ENCODE measurements around the gene TXNL4A. TPM values are rescaled to one million over a fixed set of nuclear protein-coding genes. Genes with fewer than 3 reads are reported as not detected.

The TXNL4A gene
- total and polyA plus RNA-seq, 2 donors (not counting 1 experiment from before 2014, with no cell fraction given): 38.9 to 67.8 TPM

DNA sequence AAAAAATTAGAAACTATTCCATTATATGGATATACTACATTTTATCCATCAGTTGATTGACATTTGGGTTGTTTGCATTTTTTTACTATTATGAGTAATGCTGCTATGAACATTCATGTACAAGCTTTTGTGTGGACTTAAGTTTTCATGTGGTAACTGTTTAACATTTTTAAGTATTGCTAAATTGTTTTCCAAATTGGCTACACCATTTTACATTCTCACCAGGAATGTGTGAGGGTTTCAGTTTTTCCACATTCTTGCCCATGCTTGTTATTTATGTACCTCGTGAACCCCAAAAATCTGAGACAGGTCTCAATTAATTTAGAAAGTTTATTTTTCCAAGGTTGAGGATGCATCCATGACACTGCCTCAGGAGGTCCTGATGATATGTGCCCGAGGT lies 3.1 kb upstream of the TXNL4A start:
- H3K9me3 ChIP-seq (ENCODE audit: control extremely low read depth in 1 of 3, control insufficient read depth in 2 of 3, insufficient read depth in 1 of 3, low read length in 2 of 3): no peaks in the 10 kb centered on the region
- ChIA-PET POLR2A (no interaction called here), CTCF (no interaction called here)
- H3K9ac ChIP-seq (ENCODE audit: low read length): no peak overlapping the region
- no peak overlapping the region for H3K27ac Mint-ChIP-seq
- H3K4me1 Mint-ChIP-seq: peaks cover 17% of the 10 kb centered on the region
- no peak overlapping the region for H2AFZ ChIP-seq (ENCODE audit: insufficient read depth, low read depth, low read length, poor library complexity, severe bottlenecking)
- no peak overlapping the region for H3K4me2 ChIP-seq (replicated peaks; ENCODE audit: low read depth, low read length, poor library complexity, severe bottlenecking)
- H3K36me3 ChIP-seq (replicated peaks in 1 of 2; ENCODE audit: control extremely low read depth in 1 of 2, control insufficient read depth in 1 of 2, extremely low read depth in 1 of 2, insufficient read depth in 2 of 2, low read length in 1 of 2): peaks cover 0 to 2% of the 10 kb centered on the region in 2 experiments
- no peak overlapping the region for H3K4me3 ChIP-seq (ENCODE audit: control extremely low read depth in 1 of 5, extremely low read depth in 1 of 5, insufficient read depth in 1 of 5, low read depth in 2 of 5, low read length in 4 of 5)
- H3K4me3 Mint-ChIP-seq: no peak overlapping the region
- no peaks in the 10 kb centered on the region for H3K27me3 ChIP-seq (replicated peaks in 1 of 4; ENCODE audit: control extremely low read depth in 1 of 4, control insufficient read depth in 3 of 4, insufficient read depth in 4 of 4, low read length in 3 of 4)
- no peak for TF ChIP-seq EZH2 (IDR thresholded peaks at IDR 0.05; ENCODE audit: borderline replicate concordance, insufficient read depth, low read depth, low read length, poor library complexity, severe bottlenecking)
- TF ChIP-seq, protein P1, sequence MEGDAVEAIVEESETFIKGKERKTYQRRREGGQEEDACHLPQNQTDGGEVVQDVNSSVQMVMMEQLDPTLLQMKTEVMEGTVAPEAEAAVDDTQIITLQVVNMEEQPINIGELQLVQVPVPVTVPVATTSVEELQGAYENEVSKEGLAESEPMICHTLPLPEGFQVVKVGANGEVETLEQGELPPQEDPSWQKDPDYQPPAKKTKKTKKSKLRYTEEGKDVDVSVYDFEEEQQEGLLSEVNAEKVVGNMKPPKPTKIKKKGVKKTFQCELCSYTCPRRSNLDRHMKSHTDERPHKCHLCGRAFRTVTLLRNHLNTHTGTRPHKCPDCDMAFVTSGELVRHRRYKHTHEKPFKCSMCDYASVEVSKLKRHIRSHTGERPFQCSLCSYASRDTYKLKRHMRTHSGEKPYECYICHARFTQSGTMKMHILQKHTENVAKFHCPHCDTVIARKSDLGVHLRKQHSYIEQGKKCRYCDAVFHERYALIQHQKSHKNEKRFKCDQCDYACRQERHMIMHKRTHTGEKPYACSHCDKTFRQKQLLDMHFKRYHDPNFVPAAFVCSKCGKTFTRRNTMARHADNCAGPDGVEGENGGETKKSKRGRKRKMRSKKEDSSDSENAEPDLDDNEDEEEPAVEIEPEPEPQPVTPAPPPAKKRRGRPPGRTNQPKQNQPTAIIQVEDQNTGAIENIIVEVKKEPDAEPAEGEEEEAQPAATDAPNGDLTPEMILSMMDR (IDR thresholded peaks at IDR 0.05): no peak
- ATAC-seq (ENCODE audit: low read depth) (no peak), DNase-seq (no peak)
- peaks cover 13 to 20% of the 10 kb centered on the region in 2 donors for H3K4me1 ChIP-seq (ENCODE audit: control insufficient read depth in 2 of 2, insufficient read depth in 2 of 2, low read length in 2 of 2)
- no peaks in the 10 kb centered on the region for H3K9me3 Mint-ChIP-seq (ENCODE audit: insufficient read depth)
- H3K27ac ChIP-seq (ENCODE audit: low read length in 2 of 2): no peak overlapping the region
- peaks cover 18% of the 10 kb centered on the region for H3K79me2 ChIP-seq (ENCODE audit: control insufficient read depth, insufficient read depth, low read length)
- 88% methylated on average over 1 of the region's 2 CpGs for WGBS (ENCODE audit: insufficient coverage)
- H3K27me3 Mint-ChIP-seq: no peaks in the 10 kb centered on the region
- intact Hi-C loops (cut with micrococcal nuclease): no loop called here
- H4K20me1 ChIP-seq (ENCODE audit: control insufficient read depth, insufficient read depth, low read length, poor library complexity, severe bottlenecking): peaks cover 14% of the 10 kb centered on the region

DNA sequence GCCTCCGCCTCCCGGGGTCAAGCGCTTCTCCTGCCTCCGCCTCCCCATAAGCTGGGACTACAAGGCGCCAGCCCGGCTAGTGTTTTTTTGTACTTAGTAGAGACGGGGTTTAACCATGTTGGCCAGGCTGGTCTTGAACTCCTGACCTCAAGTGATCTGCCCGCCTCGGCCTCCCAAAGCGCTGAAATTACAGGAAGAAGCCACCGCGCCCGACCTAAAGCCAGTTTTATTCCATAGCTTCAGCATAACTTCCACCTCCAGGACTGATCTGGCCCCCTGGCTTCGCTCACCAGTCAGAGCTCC lies 783 bp upstream of the TXNL4A start:
- Histone ChIP-seq H3K4me1 (ENCODE audit: control insufficient read depth in 2 of 2, insufficient read depth in 2 of 2, low read length in 2 of 2) (peaks cover 15 to 23% of the 10 kb centered on the region in 2 donors), H3K9me3 (ENCODE audit: control extremely low read depth in 1 of 3, control insufficient read depth in 2 of 3, insufficient read depth in 1 of 3, low read length in 2 of 3) (no peaks in the 10 kb centered on the region), H2AFZ (ENCODE audit: insufficient read depth, low read depth, low read length, poor library complexity, severe bottlenecking) (peak overlapping the region; percentile 94), H3K9ac (ENCODE audit: low read length) (peak overlapping the region; percentile 89), H3K4me2 (replicated peaks; ENCODE audit: low read depth, low read length, poor library complexity, severe bottlenecking) (peak overlapping the region; percentile 92), H3K27ac (ENCODE audit: low read length in 2 of 2) (peak overlapping the region; percentile 87 to 94), H3K4me3 (ENCODE audit: control extremely low read depth in 1 of 5, extremely low read depth in 1 of 5, insufficient read depth in 1 of 5, low read depth in 2 of 5, low read length in 4 of 5) (peak overlapping the region; percentile 58 to 91 (median 89)), H3K36me3 (replicated peaks in 1 of 2; ENCODE audit: control extremely low read depth in 1 of 2, control insufficient read depth in 1 of 2, extremely low read depth in 1 of 2, insufficient read depth in 2 of 2, low read length in 1 of 2) (peaks cover 0 to 10% of the 10 kb centered on the region in 2 experiments), H4K20me1 (ENCODE audit: control insufficient read depth, insufficient read depth, low read length, poor library complexity, severe bottlenecking) (peaks cover 36% of the 10 kb centered on the region), H3K79me2 (ENCODE audit: control insufficient read depth, insufficient read depth, low read length) (peaks cover 42% of the 10 kb centered on the region), H3K27me3 (replicated peaks in 1 of 4; ENCODE audit: control extremely low read depth in 1 of 4, control insufficient read depth in 3 of 4, insufficient read depth in 4 of 4, low read length in 3 of 4) (no peaks in the 10 kb centered on the region)
- no peak for DNase-seq
- no peak for ATAC-seq (ENCODE audit: low read depth)
- Mint-ChIP-seq H3K27me3 (no peaks in the 10 kb centered on the region), H3K4me3 (peak overlapping the region; percentile 89), H3K27ac (peak overlapping the region; percentile 81), H3K9me3 (ENCODE audit: insufficient read depth) (no peaks in the 10 kb centered on the region), H3K4me1 (peaks cover 27% of the 10 kb centered on the region)
- intact Hi-C loops (cut with micrococcal nuclease): loop anchor here (10.0 kb wide), 1 partner anchor 156 kb away; no protein-coding TSS in a partner anchor
- ChIA-PET CTCF (interaction anchor here (1.4 kb wide), 1 partner anchor 38 kb away, joined by 3 read pairs; the partner anchor contains the start of gene SLC66A2), POLR2A (interaction anchor here (1.0 to 2.5 kb wide), 2 partner anchors 45 to 133 kb away, joined by 4 to 8 read pairs; partner anchors contain the start of gene RBFA)
- TF ChIP-seq, protein P1 (IDR thresholded peaks at IDR 0.05): no peak
- WGBS (ENCODE audit: insufficient coverage): 68% methylated on average over 9 of the region's 14 CpGs

Data from B cell (primary cell).